ENCODE measurements around the gene DOCK3.

GRCh38 chr3:51270559-51270958, 595.8 kb downstream of the DOCK3 start:
- TF ChIP-seq CTCF (IDR thresholded peaks at IDR 0.05), result no peak
- no peak for TF ChIP-seq POLR2A (IDR thresholded peaks at IDR 0.05; ENCODE audit: low read length)
- TF ChIP-seq CHD2 (IDR thresholded peaks at IDR 0.05; ENCODE audit: low read length, partially characterized antibody), result no peak

Data from A549 (cell line).